Activated CD8-positive, alpha-beta memory T cell treated with anti-CD3 and anti-CD28 coated beads, Interleukin-2, amount 50 U/mL, for 24 hours (primary cell): Measurements from ENCODE around the gene MUC5AC.
A peak's percentile ranks its signal among the peaks of the same experiment; 100 is the strongest.

Experiments used
- DNase-seq: peaks from one replicate; pipeline ENCODE4 v3.0.0-alpha.2; 2020; ENCODE audit errors: extremely low read depth

The MUC5AC gene

DNA sequence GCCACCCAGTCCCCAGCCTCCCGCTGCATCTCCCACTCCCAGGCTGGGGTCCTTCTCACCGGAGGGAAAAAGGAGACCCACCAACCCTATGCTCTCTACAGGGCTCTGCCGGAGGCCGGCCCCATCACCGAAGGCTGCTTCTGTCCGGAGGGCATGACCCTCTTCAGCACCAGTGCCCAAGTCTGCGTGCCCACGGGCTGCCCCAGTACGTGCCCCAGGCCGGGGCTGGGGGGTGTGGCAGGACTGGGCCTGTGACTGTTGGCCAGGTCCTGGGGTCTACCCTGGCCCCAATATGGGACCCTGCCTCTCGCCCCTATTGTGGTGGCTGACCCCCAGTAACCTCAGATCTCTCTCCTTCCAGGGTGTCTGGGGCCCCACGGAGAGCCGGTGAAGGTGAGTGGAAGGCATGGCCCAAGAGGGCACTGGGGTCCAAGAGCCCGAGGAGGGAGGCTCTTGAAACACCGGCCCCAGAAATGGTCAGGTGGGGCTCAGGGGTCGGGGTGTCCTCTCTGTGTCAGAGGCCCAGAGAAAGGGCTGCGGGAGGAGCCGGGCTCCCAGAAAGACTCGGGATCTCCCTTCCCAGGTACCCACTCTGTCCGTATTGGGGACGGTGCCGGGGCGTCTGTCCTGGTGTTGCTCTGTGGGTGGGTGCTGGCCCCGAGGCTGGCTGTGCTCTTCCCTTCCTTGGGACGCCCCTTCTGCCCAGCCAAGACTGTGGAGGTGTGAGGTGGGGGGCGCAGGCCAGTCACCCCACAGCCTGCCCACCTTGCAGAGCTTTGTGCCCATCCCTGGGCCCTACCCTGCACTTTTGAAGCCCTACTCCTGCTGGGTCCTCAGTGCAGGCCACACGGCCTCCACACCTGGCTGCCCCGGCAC lies 39.0 kb downstream of the MUC5AC start:
- DNase-seq, result no peak

DNA sequence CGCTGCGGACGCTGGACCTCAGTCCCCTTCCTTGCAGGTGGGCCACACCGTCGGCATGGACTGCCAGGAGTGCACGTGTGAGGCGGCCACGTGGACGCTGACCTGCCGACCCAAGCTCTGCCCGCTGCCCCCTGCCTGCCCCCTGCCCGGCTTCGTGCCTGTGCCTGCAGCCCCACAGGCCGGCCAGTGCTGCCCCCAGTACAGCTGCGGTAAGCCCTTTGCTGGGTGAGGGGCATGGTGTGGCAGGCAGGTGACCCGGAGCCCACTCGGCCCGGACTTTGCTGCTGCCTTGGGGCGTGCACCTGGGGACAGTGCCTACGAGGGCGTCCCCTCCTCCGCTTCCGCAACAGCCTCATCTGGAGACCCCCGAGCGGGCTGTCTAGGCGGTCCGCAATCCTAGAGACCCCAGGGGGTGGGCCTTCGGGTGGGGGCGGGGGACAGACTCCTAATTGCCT lies 39.7 kb downstream of the MUC5AC start:
- DNase-seq, result no peak

DNA sequence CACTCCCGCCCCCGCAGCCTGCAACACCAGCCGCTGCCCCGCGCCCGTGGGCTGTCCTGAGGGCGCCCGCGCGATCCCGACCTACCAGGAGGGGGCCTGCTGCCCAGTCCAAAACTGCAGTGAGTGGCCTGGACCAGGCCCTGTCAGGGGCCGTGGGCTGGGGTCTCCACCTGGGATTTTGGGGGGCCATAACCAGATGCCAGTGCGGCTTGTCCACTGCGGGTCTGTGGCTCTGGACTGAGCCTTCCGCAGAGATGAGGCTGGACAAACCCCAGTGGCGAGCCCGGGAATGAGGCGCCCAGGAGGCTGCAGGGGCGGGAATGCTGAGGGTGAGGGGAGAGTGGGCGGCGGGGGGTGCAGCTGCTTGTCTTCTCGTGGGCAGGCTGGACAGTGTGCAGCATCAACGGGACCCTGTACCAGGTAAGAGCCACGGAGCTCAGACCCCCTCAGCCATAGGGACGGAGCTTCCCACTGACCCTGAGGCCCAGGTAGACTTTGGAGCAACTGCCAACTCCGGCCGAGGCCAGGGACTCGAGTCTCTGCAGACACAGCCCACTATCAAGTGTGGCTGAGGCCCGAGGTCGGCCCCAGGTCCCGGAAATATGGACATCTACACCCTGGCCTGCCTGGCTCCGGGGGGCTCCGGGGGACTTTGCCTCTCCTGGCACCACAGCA lies 40.3 kb downstream of the MUC5AC start:
- no peak for DNase-seq

DNA sequence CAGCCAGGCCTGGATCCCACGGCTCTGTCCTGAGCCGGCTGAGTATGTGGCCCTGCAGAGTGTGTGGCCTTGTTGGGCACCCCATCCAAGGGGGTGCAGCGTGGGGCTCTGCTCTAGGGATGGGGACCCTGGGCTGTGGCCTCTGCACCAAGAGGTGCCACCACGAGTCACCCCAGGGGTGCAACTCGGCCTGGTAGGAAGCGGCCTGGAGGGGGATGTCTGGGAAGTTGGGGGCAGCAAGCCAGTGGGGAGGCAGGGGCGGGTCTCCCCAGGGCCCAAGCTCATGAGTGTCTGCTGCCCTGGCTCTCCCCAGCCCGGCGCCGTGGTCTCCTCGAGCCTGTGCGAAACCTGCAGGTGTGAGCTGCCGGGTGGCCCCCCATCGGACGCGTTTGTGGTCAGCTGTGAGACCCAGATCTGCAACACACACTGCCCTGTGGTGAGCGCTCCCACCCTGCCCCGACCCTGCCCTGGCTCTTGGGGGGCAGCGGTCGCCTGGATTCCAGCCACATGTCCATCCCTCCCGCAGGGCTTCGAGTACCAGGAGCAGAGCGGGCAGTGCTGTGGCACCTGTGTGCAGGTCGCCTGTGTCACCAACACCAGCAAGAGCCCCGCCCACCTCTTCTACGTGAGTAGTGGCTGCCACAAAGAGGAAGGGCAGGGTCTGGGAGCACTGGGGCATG lies 40.9 kb downstream of the MUC5AC start:
- DNase-seq, result no peak

DNA sequence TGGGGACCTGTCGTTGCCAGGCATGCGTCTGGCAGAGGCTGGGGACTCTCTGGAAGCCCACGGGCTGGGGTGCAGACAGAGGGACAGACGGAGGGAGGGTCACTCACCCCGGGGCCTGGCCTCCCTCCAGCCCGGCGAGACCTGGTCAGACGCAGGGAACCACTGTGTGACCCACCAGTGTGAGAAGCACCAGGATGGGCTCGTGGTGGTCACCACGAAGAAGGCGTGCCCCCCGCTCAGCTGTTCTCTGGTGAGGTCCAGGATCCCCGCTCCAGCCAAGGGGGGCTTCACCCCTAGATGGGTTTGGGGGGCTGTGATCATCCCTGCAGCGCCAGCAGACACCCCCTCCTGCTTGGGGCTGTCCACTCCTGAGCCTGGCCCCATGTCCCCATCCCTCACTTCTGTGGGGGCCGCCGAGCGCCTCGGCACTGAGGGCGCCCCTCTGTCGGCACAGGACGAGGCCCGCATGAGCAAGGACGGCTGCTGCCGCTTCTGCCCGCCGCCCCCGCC lies 41.5 kb downstream of the MUC5AC start:
- DNase-seq, result no peak

DNA sequence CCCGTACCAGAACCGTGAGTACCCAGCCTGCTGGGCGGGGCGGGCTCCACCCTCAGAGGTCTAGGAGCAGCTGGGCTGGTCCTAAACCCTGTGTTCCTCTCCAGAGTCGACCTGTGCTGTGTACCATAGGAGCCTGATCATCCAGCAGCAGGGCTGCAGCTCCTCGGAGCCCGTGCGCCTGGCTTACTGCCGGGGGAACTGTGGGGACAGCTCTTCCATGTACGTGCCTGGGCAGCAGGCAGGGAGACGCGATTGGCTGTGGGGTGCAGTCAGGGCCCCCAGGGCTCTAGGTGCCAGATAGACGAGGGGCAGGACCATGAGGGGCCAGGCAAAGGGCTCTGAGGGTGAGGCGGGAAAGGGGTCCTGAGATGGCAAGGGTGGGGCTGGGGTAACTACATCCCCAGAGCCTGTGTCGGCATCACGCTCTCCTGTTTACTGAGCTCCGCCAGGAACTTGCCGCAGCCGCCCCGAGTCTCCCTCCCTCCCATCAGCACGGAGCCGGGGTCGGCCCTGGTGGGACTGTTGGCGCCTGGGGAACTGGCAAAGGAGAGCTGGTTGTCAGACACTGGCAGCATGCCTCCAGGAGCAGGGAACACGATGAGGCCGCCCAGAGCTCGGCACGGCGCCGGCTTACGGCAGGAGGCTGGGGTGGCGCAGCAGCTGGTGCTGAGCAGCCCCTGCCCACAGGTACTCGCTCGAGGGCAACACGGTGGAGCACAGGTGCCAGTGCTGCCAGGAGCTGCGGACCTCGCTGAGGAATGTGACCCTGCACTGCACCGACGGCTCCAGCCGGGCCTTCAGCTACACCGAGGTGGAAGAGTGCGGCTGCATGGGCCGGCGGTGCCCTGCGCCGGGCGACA lies 42.2 kb downstream of the MUC5AC start:
- no peak for DNase-seq

DNA sequence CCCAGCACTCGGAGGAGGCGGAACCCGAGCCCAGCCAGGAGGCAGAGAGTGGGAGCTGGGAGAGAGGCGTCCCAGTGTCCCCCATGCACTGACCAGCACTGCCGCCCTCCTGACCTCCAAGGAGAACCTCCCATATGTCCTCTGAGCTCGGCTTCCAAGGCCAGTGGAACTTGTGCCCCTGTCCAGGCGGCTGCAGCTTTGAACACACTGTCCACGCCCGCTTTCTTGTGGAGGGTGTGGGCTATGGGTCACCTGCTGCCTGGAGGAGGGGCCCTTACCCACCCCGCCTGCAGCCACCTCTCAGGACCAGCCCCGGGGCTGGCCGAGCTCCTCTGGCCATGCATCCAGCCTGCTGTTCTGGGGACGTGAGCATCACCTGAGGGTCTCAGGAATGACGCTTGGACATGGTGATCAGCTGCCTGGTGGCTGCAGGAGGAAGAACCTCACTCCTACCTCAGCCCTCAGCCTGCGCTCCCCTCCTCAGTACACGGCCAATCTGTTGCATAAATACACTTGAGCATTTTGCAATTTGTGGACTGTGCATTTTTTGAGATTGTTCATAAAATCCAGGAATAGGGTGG lies 42.9 kb downstream of the MUC5AC start:
- DNase-seq, result no peak

DNA sequence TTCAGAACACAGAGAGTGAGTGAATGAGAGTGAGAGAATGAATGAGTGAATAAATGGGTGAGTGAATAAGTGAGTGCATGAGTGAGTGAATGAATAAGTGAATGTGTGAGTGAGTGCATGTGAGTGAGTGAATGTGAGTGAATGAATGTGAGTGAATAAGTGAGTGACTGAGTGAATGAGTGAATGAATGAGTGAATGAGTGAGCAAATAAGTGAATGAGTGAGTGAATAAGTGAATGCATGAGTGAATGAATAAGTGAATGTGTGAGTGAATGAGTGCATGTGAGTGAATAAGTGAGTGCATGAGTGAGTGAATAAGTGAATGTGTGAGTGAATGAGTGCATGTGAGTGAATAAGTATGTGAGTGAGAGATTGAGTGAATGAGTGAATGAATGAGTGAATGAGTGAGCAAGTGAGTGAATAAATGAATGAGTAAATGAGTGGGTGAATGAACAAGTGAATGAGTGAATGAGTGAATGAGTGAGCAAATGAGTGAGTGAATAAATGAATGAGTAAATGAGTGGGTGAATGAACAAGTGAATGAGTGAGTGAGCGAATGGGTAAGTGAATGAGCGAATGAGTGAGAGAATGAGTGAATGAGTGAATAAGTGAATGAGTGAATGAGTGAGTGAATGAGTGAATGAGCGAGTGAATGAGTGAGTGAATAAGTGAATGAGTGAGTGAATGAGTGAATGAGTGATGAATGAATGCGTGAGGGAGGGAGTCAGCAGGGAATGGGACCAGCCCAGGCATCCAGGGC lies 43.8 kb downstream of the MUC5AC start:
- DNase-seq, result no peak

DNA sequence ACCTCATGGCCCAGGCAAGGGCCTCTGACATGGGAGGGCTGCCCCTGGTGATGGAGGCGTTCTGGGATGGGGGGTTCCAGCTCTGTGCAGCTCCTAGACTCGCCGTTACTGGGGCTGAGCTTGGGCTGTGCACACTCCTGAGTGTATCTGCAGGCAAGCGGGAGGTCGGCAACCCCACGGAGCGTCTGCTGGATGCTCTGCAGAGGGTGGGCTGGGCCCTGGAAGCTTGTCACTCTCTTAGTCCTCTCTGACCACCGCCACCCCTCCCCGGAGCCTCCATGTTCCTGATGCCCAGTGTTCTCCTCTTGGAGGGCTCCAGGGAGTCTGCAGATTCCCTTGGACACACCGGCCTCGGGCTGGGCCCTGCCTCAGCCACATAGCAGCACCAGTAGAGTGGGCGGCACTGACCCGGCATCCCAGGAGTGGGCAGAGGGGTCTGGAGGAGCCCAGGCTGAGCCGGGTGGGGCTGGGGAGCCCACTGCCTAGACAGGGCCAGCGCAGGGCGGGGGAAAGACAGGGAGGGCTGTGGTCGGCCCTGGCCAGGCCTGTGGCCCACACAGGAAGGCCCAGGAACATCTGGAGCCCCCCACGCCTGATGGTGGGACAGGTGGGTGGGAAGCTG lies 44.5 kb downstream of the MUC5AC start:
- DNase-seq, result no peak

DNA sequence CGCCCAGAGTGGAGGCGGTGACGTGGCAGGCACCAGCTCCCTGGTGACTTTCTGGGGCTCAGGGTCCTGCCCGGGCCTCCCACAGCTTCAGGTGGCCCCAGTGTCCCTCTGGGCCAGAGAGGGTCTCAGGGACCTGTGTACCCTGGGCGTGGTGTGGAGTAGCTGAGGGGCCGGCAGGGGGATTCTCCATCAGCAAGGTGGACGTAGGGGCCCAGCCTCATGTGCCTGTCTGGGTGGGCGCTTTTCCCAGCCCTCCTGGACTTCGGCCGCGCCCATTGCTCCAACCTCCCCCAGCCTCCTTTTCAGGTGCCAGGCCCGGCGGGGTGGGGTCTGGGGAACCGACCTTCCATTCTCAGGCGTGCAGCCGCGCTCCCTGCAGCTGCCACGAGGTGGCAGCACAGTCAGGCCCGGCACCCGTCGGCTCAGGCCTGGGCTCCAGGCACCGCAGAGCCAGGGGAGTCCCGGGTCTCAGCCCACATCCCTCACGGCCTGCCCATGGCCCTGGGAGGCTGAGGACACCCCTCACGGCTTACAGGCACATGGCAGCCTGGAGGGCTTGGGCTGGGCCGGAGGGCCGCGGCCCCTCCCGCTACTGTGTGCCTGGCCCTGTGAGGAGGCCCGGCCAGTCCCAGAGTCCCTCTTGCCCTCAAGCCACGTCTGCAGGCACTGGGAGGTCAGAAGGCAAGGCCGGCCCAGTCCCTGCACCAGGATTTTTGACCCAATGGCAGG lies 45.2 kb downstream of the MUC5AC start:
- peak; percentile 7 for DNase-seq

DNA sequence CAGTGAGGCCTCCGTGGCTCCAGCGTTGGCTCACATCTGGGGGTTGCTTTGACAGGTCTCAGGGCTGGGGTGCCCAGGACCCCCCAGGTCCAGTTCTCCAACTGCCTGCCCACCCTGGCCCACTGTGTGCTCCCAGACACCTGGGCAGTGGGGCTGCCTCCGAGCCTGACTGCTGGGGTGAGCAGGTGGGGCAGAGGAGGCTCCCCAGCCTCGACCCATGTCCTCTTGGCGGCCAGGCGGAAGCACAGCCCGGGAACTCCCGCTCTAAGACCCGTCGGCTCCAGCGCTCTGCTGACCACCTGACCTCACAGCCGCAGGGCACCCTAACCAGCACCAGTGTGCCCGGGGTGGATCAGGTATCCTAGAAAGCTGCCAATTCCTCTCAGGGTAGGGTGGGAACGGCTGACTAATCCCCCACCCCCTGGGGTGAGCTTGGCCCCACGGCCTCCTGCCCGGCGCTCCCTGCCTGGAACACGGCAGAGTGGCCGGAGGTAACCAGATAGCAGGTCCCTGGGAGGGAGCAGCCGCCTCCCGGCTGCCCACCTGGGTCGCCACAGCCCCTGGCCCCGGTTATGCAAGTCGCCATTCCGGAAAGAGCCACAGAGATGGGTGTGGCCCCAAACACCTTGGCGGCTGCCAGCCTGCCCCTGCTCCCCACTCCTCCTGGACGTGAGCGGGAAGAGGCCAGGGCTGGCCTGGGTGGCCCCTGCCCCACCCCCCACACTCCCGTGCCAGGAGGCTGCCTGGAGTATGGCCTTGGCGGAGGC lies 45.9 kb downstream of the MUC5AC start:
- no peak for DNase-seq

DNA sequence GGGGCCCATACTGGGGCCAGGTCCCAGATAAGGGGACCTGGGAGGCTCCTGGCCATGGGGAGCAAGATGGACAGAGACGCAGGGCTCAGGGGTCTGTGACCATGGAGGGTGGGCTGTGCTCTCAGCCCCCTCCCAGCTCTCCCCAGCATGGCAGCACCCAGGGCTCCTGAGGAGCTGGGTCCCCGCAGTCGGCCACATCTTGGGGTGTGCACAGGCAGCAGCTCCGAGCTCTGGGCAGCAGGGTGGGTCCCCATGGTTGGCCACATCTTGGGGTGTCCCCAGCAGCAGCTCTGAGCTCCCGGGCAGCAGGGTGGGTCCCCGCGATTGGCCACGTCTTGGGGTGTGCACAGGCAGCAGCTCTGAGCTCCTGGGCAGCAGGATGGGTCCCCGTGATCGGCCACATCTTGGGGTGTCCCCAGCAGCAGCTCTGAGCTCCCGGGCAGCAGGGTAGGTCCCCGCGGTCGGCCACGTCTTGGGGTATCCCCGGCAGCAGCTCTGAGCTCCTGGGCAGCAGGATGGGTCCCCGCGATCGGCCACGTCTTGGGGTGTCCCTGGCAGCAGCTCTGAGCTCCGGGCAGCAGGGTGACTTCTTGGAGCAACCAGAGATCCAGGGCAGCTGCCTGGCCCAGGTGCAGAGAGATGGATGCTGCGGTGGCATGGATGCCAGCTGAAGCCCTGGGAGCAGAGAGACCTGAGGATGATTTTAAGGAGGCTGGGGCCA lies 46.8 kb downstream of the MUC5AC start:
- no peak for DNase-seq

DNA sequence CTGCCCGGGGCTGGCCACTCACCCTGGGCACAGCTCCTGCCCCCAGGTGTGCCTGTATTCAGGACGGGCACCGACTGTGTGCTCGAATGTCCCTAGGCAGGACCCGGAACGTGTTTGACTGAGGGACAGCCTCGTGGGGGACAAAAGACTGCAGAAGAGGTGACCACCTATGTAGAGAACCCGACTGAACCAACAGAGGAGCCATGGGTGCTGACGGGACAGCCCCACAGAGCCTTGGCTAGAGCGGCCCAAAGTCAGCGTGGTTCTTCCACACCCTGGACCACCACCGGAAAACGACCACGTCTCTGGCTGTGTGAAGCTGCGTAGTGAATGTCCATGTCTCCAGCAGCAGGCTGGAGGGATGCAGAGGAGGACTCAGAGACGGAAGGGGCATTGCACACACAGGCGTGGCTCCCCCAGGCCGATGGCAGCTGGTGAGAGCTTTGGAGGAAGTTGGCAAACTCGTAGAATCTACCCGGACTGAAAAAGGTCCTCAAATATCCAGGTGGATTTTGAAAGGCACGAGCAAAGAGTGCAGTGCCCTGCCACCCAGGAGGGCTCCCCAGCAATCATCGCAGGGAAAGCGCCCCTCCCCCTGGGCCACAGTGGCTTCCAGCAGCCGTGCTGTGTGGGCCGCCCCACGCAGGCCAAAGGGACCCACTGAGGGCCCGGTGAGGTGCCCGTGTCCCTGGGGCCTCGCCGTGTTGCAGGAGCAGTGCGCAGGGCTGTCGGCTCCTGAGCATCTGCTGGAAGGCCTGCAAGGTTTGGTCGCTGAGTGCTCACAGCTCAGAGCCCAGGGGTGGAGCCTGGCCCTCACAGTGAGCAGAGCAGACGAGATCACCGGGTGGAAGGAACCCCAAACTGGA lies 47.6 kb downstream of the MUC5AC start:
- no peak for DNase-seq

DNA sequence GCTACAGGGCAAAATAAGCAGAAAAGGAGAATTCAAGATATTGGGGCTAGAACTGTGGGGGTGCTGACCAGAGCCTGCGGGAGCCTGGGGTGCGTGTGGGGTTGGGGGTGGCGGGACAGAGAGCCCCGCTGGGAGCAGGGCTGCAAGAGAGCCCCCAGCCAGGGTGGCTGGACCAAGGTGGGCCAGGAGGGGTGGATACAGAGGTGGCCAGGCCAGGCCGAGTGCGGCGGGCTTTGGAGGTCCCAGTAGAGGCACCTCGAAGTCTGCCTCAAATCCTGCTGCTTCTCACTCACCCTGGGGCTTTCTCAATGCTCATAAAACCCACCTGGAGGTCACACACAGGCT lies 48.2 kb downstream of the MUC5AC start:
- DNase-seq, result no peak

DNA sequence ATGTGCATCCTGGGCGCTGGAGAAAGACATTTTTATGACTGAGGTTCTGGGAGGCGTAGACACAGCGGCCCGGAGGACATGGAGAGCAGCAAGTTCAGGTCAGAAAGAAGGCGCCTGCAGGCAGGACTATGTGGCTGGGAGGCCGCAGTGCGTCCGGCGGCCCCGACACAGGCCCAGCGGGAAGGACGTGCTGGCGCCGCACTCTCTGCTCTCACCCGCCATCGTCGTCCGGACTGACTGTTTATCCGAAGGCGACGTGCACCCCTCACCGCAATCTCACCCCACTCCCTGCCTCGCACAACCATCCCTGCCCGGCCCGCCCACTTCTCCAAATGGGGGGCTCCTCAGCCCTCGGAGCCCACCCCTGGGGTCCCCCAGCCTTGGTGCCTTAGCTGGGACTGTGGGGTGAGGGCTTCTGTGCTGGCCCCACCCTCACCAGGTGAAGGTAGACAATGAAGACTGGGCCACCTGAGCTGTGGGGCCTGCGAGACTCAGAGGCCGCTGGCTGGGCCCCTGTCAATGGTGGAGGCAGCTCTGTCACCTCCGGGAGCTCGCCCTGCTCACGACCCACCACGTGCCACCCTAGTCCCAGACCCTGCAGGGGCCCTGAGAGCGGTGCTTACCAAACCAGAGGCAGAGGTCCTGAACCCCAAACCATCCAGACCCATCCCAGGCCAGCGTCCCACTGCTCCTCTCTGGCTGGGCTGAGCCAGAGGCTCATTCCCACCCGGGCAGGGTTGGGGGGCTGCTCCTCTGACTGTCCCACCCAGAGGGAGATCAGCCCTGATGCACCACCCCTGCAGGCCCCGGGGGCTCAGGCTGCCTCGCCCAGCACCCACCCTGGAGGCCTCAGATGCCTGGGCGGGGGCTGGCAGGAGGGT lies 48.9 kb downstream of the MUC5AC start:
- no peak for DNase-seq
